GM21576 (cell line): ENCODE results near the gene KIF9.
"Not testable (repeated sequence)": the region's sequence is repeated elsewhere in the genome, so short reads cannot be mapped to it uniquely, and the experiment has no call there.

ENCODE experiments used
- ATAC-seq: cut with Tn5 transposase; IDR thresholded peaks from one replicate; pipeline ENCODE4 v1.9.1; 2021; ENCODE audit warnings: mild to moderate bottlenecking, moderate library complexity; ENCODE audit not compliant: unreplicated experiment

The KIF9 gene

GRCh38 chr3:47282424-47283192 lies at the start of gene KIF9, which contains the start of gene KLHL18:
KIF9 (minus strand) TSS chr3:47282799; CDS start chr3:47277374, 5,425 bp downstream.
KLHL18 (plus strand) TSS chr3:47282944; CDS start chr3:47282966, 22 bp downstream.
- peak; percentile 82 for ATAC-seq

GRCh38 chr3:47324278-47324865 lies 41.8 kb upstream of the KIF9 start:
- ATAC-seq = no peak

- no peak for ATAC-seq
Observed at GRCh38 chr3:47323431-47324277, 41.1 kb upstream of the KIF9 start.

GRCh38 chr3:47319956-47320355 lies 37.4 kb upstream of the KIF9 start:
- ATAC-seq = no peak

GRCh38 chr3:47318916-47319315 lies 36.3 kb upstream of the KIF9 start:
- no peak for ATAC-seq

GRCh38 chr3:47316151-47316550 lies 33.6 kb upstream of the KIF9 start:
- ATAC-seq = not testable (repeated sequence)

- no peak for ATAC-seq
Observed at GRCh38 chr3:47315069-47315647, 32.6 kb upstream of the KIF9 start.

- ATAC-seq = no peak
Observed at GRCh38 chr3:47314056-47314764, 31.6 kb upstream of the KIF9 start.

- ATAC-seq = no peak
Observed at GRCh38 chr3:47313341-47314055, 30.9 kb upstream of the KIF9 start.

GRCh38 chr3:47310391-47310790 lies 27.8 kb upstream of the KIF9 start:
- no peak for ATAC-seq

- ATAC-seq = not testable (repeated sequence)
Observed at GRCh38 chr3:47309231-47309630, 26.6 kb upstream of the KIF9 start.

GRCh38 chr3:47306022-47306421 lies 23.4 kb upstream of the KIF9 start:
- no peak for ATAC-seq

GRCh38 chr3:47301456-47301855 lies 18.9 kb upstream of the KIF9 start:
- ATAC-seq = no peak

- ATAC-seq = no peak
Observed at GRCh38 chr3:47299381-47300318, 17.1 kb upstream of the KIF9 start.

GRCh38 chr3:47298439-47298838 lies 15.8 kb upstream of the KIF9 start:
- ATAC-seq = no peak

GRCh38 chr3:47296562-47297302 lies 14.1 kb upstream of the KIF9 start:
- no peak for ATAC-seq

GRCh38 chr3:47295976-47296375 lies 13.4 kb upstream of the KIF9 start:
- no peak for ATAC-seq

GRCh38 chr3:47295322-47295721 lies 12.7 kb upstream of the KIF9 start:
- ATAC-seq = no peak
